ENCODE results near the gene ARID5B.

Gene ARID5B

GRCh38 chr10:62037166-62037831 lies 135.8 kb downstream of the ARID5B start:
- no peak for DNase-seq

- DNase-seq = no peak
Measured at GRCh38 chr10:62037890-62038608, 136.6 kb downstream of the ARID5B start.

- peak; percentile 80 for DNase-seq
Measured at GRCh38 chr10:62038609-62039190, 137.2 kb downstream of the ARID5B start.

- no peak for DNase-seq
Measured at GRCh38 chr10:62039954-62040353, 138.5 kb downstream of the ARID5B start.

- DNase-seq = no peak
Measured at GRCh38 chr10:62040881-62041280, 139.4 kb downstream of the ARID5B start.

- DNase-seq = no peak
Measured at GRCh38 chr10:62043421-62044021, 142.0 kb downstream of the ARID5B start.

- DNase-seq = no peak
Measured at GRCh38 chr10:62044566-62044965, 143.1 kb downstream of the ARID5B start.

- DNase-seq = no peak
Measured at GRCh38 chr10:62045765-62046521, 144.4 kb downstream of the ARID5B start.

- DNase-seq = no peak
Measured at GRCh38 chr10:62046522-62047227, 145.2 kb downstream of the ARID5B start.

GRCh38 chr10:62047228-62047892 lies 145.9 kb downstream of the ARID5B start:
- no peak for DNase-seq

GRCh38 chr10:62047960-62048383 lies 146.5 kb downstream of the ARID5B start:
- DNase-seq = no peak

GRCh38 chr10:62048470-62048869 lies 147.0 kb downstream of the ARID5B start:
- no peak for DNase-seq

- DNase-seq = peak; percentile 92
Measured at GRCh38 chr10:62048919-62049623, 147.6 kb downstream of the ARID5B start.

- no peak for DNase-seq
Measured at GRCh38 chr10:62049624-62050345, 148.3 kb downstream of the ARID5B start.

- DNase-seq = no peak
Measured at GRCh38 chr10:62050346-62050892, 148.9 kb downstream of the ARID5B start.

- DNase-seq = no peak
Measured at GRCh38 chr10:62050893-62051433, 149.5 kb downstream of the ARID5B start.

- no peak for DNase-seq
Measured at GRCh38 chr10:62052276-62052675, 150.8 kb downstream of the ARID5B start.

- DNase-seq = no peak
Measured at GRCh38 chr10:62053860-62054259, 152.4 kb downstream of the ARID5B start.

- no peak for DNase-seq
Measured at GRCh38 chr10:62054408-62054807, 152.9 kb downstream of the ARID5B start.

GRCh38 chr10:62054830-62055229 lies 153.3 kb downstream of the ARID5B start:
- DNase-seq = no peak

Measured in femur (tissue), 1 donor.